COR-L47 (cell line): ENCODE data around the gene MICALL1.

Experiments
- DNase-seq: peaks from one replicate; lab custom pipeline; 2025; lab: John Stamatoyannopoulos, UW

The MICALL1 gene

DNA sequence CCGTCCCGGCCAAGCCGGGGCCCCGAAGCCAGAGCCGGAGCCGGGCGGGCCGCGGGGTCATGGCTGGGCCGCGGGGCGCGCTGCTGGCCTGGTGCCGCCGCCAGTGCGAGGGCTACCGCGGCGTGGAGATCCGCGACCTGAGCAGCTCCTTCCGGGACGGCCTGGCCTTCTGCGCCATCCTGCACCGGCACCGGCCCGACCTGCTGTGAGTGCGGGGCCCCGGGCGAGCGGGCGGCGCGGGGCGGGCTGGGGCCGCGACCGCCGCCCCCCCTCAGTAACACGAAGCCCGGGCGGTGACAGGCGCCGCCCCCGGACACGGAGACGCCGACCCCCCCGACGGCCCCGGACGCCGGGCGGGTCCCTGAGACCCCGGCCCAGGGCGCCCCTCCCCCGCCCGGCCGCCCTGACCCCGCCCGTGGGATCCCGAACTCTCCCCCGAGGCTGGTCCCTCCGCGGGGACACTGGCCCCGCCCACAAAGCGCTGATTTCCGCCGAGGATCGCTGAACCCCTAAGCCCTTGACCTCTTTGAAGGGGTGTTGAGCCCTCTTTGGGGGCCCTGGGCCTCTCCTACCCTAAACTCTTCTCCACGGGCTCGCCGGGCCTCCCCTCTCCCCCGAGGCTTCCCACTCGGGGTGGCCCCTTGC, 389 bp downstream of the MICALL1 start:
- no peak for DNase-seq

- no peak for DNase-seq
Observed at GRCh38 chr22:37907036-37907954, 1.2 kb downstream of the MICALL1 start.

DNA sequence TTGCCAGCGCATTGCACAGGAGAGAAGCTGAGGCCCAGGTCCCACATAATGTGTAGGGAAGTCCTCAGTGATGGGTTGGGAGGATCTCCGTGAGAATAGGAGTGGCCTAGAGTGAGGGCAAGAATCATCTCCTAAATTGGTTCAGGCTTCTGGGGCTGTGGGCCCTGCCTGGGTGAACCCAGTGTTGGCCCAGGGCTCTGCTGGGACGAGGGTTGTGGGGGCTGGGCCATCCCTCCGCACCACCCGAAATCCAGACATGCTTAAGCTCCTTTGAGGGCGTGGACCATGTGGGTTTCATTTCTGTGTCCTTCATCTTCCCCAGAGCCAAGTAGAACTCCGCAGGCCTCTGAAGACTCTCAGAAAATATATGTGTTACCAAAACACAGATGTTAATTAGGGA, 3.7 kb downstream of the MICALL1 start:
- DNase-seq, result no peak

- no peak for DNase-seq
Observed at GRCh38 chr22:37910890-37911672, 5.0 kb downstream of the MICALL1 start.

GRCh38 chr22:37911697-37912096, 5.6 kb downstream of the MICALL1 start:
- DNase-seq, result no peak

- DNase-seq, result no peak
Observed at GRCh38 chr22:37912171-37912570, 6.1 kb downstream of the MICALL1 start.

- DNase-seq, result no peak
Observed at GRCh38 chr22:37913233-37913721, 7.2 kb downstream of the MICALL1 start.

- DNase-seq, result no peak
Observed at GRCh38 chr22:37916311-37916710, 10.2 kb downstream of the MICALL1 start.

GRCh38 chr22:37917874-37918548, 11.9 kb downstream of the MICALL1 start:
- no peak for DNase-seq

- no peak for DNase-seq
Observed at GRCh38 chr22:37918580-37919270, 12.6 kb downstream of the MICALL1 start.

DNA sequence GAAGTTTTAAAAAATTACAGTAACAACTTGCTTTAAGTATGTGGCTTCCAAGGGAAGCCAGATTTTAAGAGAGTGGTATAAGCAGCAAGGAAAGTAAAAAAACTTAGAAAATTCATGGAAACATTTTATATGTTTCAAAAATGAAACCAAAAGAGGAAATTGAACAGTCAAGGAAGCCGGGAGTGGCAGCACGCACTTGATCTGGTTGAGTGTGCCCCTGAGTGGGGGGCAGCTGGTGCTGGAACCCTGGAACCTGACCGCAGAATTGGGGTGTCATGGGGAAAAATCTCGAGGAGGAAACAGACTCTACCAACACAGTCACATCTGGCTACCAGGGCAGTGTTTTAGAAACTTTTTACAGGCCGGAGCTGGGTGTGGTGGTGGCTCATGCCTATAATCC, 14.0 kb downstream of the MICALL1 start:
- DNase-seq, result no peak

- DNase-seq, result no peak
Observed at GRCh38 chr22:37922191-37922590, 16.1 kb downstream of the MICALL1 start.

- no peak for DNase-seq
Observed at GRCh38 chr22:37923927-37924326, 17.8 kb downstream of the MICALL1 start.

GRCh38 chr22:37924386-37925065, 18.4 kb downstream of the MICALL1 start:
- no peak for DNase-seq

DNA sequence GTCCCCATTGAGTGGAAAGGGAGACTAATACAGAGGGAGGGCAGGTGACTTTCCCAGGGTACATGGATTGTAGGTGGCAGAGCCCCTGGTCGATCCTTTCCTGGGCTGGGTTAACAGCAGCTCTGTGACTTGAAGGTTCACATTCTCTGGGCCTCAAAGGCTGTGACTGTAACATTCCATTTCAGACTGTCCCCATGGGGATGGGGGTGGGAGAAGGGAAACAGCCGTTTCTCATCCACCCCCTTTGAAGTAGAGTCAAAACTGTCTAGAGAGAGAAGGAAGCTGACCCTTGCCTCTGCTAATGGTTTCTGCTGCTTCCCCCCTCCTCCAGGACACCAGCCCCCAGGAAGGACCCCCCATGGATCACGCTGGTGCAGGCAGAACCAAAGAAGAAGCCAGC, 19.2 kb downstream of the MICALL1 start:
- no peak for DNase-seq

DNA sequence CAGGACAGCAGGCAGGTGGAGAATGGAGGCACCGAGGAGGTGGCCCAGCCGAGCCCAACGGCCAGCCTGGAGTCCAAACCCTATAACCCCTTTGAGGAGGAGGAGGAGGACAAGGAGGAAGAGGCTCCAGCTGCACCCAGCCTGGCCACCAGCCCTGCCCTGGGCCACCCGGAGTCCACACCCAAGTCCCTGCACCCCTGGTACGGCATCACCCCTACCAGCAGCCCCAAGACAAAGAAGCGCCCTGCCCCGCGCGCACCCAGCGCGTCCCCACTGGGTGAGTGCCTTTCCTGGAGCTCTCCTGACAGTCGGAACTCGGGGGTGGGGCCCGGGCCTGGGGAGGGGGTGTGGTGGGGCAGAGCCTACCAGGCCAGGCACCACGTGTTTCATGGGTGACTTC, 19.7 kb downstream of the MICALL1 start:
- no peak for DNase-seq

DNA sequence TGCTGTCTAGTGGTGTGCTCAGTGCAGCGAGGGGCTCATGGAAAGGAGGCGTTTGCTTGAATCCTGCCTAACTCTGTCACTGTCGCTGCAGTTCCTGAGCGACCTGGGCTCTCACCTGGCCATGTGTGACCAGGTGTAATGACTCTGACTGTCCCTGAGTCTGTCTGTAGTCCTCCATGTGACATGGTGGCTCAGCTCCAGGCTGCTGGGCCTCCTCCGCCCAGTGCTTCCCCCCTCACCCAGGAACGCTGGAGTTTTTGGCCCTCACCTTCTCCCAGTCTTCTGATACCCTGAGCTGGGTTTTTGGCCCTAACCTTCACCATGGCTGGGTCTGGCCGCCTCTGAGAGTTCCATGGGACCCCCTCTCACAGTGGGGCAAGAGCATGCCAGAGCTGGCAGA, 20.3 kb downstream of the MICALL1 start:
- DNase-seq, result no peak

GRCh38 chr22:37926771-37927636, 20.9 kb downstream of the MICALL1 start:
- DNase-seq, result no peak

DNA sequence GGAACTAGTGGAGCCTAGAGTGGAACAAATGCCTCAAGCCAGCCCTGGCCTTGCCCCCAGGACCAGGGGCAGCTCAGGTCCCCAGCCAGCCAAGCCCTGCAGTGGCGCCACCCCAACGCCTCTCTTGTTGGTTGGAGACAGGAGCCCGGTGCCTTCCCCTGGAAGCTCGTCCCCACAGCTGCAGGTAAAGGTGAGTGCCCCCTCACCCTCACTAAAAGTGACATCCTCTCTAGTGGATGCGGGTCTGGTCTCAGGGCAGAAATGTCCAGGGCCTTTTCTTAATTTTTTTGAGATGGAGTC, 21.5 kb downstream of the MICALL1 start:
- no peak for DNase-seq

DNA sequence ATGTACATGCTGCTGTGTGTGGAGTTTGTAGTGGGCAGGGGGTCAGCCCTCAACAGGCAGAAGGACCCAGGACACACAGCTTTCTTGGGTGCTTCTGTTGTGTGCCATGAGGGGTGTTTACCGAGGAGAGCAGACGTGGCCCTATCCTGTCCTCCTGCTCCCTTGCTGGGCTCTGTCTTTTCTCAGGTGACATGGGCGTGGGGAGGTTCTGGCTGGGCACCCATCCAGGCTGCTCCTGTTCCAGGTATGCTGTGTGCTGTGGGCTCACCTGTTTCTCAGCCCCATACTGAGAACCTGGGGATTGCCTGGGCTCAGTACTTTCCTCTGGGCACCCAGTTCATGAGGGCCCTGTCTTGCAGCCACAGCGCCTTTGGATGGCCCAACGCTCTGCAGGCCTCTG, 23.3 kb downstream of the MICALL1 start:
- no peak for DNase-seq
